ENCODE measurements around the gene ZNF823. TPM values are rescaled to one million over a fixed set of nuclear protein-coding genes. Genes with fewer than 3 reads are reported as not detected.
A peak's percentile ranks its signal among the peaks of the same experiment; 100 is the strongest.
"Not testable (repeated sequence)": the region's sequence is repeated elsewhere in the genome, so short reads cannot be mapped to it uniquely, and the experiment has no call there.

Gene ZNF823
- total RNA-seq, 1 donor, result 5.6 TPM

GRCh38 chr19:11680689-11681302 is 58.0 kb downstream of the ZNF823 start:
- no peak overlapping the region for H3K4me3 ChIP-seq (ENCODE audit: low read depth, low read length)
- no peak for DNase-seq (ENCODE audit: low read depth)
- TF ChIP-seq CTCF (IDR thresholded peaks at IDR 0.05; ENCODE audit: insufficient read depth, low read depth, low read length), result no peak

- H3K4me3 ChIP-seq (ENCODE audit: low read depth, low read length), result no peak overlapping the region
- no peak for DNase-seq (ENCODE audit: low read depth)
- TF ChIP-seq CTCF (IDR thresholded peaks at IDR 0.05; ENCODE audit: insufficient read depth, low read depth, low read length), result no peak
These were observed 60.2 kb downstream of the ZNF823 start for GRCh38 chr19:11678504-11678903.

- not testable (repeated sequence) for H3K4me3 ChIP-seq (ENCODE audit: low read depth, low read length); DNase-seq (ENCODE audit: low read depth)
These were observed 61.8 kb downstream of the ZNF823 start for GRCh38 chr19:11676661-11677600.

- DNase-seq (ENCODE audit: low read depth), result no peak
- H3K4me3 ChIP-seq (ENCODE audit: low read depth, low read length), result no peak overlapping the region
- no peak for TF ChIP-seq CTCF (IDR thresholded peaks at IDR 0.05; ENCODE audit: insufficient read depth, low read depth, low read length)
These were observed 63.2 kb downstream of the ZNF823 start for GRCh38 chr19:11675569-11675968.

GRCh38 chr19:11674067-11674492 is 64.7 kb downstream of the ZNF823 start:
- no peak for DNase-seq (ENCODE audit: low read depth)

GRCh38 chr19:11673608-11674041 is 65.1 kb downstream of the ZNF823 start:
- DNase-seq (ENCODE audit: low read depth), result peak; percentile 70
- H3K4me3 ChIP-seq (ENCODE audit: low read depth, low read length), result peak overlapping the region; percentile 61
- TF ChIP-seq CTCF (IDR thresholded peaks at IDR 0.05; ENCODE audit: insufficient read depth, low read depth, low read length), result peak; percentile 81

More at GRCh38 chr19:11674067-11674492, 64.7 kb downstream of the ZNF823 start:
- peak overlapping the region; percentile 61 for H3K4me3 ChIP-seq (ENCODE audit: low read depth, low read length)
- TF ChIP-seq CTCF (IDR thresholded peaks at IDR 0.05; ENCODE audit: insufficient read depth, low read depth, low read length), result no peak

Small RNA genes within 50 kb of the gene (small RNA-seq; reads per million reads assigned to genes)
- gene ZNF833P, result not detected

Other genes starting within 250 kb of the ZNF823 start
- gene ZNF653, start 233.1 kb downstream of the ZNF823 start, total RNA-seq, result 3.9 and 4.7 TPM in 2 replicates
- gene ECSIT, start 209.8 kb downstream of the ZNF823 start, total RNA-seq, result 22.9 and 27.4 TPM in 2 replicates
- gene CNN1, start 200.1 kb downstream of the ZNF823 start, total RNA-seq, result 61.3 and 148 TPM in 2 replicates
- 31.1 and 36.7 TPM in 2 replicates for gene ELOF1, start 179.7 kb downstream of the ZNF823 start, total RNA-seq
- 0.43 and 2.3 TPM in 2 replicates for gene ACP5, start 161.3 kb downstream of the ZNF823 start, total RNA-seq
- 16.8 and 19.0 TPM in 2 replicates for gene ZNF627, start 141.5 kb downstream of the ZNF823 start, total RNA-seq
- gene ZNF441, start 28.1 kb upstream of the ZNF823 start, total RNA-seq, result 5.6 and 6.8 TPM in 2 replicates
- 1.3 and 2.2 TPM in 2 replicates for gene ZNF491, start 59.6 kb upstream of the ZNF823 start, total RNA-seq
- 6.8 and 9.5 TPM in 2 replicates for gene ZNF440, start 75.3 kb upstream of the ZNF823 start, total RNA-seq
- 2.6 and 4.3 TPM in 2 replicates for gene ZNF439, start 109.8 kb upstream of the ZNF823 start, total RNA-seq
- gene ZNF69, start 148.8 kb upstream of the ZNF823 start, total RNA-seq, result 8.1 and 12.1 TPM in 2 replicates
- 6.9 and 7.7 TPM in 2 replicates for gene ZNF700, start 186.2 kb upstream of the ZNF823 start, total RNA-seq
- gene ZNF763, start 226.1 kb upstream of the ZNF823 start, total RNA-seq, result 0.32 and 0.86 TPM in 2 replicates